Measurements from ENCODE around the gene CYREN. TPM values are rescaled to one million over a fixed set of nuclear protein-coding genes. Genes with fewer than 3 reads are reported as not detected.

The CYREN gene
- total and polyA plus RNA-seq, 2 of the 13 experiments (the other 11 are each of a cell fraction or from before 2014, with no cell fraction given): 20.7 to 60.7 TPM

DNA sequence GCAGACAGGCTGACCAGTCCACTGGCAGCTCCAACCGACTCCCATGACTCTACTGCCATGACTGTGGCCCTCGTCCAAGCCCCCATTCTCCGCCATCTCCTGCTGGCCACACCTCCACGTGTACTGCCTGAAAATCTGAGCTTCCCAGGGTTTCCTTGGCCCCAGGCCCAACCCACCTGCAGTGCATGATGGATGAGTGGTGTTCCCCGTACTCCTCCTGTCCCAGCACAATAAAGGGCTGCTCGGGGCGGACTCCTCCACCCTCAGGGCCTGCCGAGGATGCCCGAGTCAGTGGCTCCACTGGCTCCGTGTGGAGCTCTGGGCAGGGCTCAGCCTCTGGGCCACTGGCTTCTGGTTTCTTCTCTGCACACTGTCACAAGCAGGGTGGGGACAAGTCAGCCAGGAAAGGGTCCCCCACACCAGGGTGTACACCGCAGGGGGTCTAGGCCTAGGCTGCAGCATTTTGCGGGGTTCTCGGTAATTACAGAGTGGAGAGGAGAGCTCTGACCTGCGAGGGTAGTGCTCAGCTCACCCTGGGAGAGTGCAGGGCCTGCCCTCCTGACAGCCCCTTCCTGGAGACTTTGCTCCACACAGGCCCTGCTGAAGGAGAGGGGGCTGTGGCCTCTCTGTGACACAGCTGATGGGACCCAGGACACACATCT lies 25.6 kb upstream of the CYREN start (continued):
- TF ChIP-seq, protein P1, sequence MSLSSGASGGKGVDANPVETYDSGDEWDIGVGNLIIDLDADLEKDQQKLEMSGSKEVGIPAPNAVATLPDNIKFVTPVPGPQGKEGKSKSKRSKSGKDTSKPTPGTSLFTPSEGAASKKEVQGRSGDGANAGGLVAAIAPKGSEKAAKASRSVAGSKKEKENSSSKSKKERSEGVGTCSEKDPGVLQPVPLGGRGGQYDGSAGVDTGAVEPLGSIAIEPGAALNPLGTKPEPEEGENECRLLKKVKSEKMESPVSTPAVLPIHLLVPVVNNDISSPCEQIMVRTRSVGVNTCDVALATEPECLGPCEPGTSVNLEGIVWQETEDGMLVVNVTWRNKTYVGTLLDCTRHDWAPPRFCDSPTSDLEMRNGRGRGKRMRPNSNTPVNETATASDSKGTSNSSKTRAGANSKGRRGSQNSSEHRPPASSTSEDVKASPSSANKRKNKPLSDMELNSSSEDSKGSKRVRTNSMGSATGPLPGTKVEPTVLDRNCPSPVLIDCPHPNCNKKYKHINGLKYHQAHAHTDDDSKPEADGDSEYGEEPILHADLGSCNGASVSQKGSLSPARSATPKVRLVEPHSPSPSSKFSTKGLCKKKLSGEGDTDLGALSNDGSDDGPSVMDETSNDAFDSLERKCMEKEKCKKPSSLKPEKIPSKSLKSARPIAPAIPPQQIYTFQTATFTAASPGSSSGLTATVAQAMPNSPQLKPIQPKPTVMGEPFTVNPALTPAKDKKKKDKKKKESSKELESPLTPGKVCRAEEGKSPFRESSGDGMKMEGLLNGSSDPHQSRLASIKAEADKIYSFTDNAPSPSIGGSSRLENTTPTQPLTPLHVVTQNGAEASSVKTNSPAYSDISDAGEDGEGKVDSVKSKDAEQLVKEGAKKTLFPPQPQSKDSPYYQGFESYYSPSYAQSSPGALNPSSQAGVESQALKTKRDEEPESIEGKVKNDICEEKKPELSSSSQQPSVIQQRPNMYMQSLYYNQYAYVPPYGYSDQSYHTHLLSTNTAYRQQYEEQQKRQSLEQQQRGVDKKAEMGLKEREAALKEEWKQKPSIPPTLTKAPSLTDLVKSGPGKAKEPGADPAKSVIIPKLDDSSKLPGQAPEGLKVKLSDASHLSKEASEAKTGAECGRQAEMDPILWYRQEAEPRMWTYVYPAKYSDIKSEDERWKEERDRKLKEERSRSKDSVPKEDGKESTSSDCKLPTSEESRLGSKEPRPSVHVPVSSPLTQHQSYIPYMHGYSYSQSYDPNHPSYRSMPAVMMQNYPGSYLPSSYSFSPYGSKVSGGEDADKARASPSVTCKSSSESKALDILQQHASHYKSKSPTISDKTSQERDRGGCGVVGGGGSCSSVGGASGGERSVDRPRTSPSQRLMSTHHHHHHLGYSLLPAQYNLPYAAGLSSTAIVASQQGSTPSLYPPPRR (CRISPR knock-in tag; IDR thresholded peaks at IDR 0.05; ENCODE audit: borderline replicate concordance): no peak
- TF ChIP-seq, protein P2, sequence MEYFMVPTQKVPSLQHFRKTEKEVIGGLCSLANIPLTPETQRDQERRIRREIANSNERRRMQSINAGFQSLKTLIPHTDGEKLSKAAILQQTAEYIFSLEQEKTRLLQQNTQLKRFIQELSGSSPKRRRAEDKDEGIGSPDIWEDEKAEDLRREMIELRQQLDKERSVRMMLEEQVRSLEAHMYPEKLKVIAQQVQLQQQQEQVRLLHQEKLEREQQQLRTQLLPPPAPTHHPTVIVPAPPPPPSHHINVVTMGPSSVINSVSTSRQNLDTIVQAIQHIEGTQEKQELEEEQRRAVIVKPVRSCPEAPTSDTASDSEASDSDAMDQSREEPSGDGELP (IDR thresholded peaks at IDR 0.05; ENCODE audit: borderline replicate concordance, low read depth): no peak
- no peak for TF ChIP-seq ZNF672 (CRISPR knock-in tag; IDR thresholded peaks at IDR 0.05)

DNA sequence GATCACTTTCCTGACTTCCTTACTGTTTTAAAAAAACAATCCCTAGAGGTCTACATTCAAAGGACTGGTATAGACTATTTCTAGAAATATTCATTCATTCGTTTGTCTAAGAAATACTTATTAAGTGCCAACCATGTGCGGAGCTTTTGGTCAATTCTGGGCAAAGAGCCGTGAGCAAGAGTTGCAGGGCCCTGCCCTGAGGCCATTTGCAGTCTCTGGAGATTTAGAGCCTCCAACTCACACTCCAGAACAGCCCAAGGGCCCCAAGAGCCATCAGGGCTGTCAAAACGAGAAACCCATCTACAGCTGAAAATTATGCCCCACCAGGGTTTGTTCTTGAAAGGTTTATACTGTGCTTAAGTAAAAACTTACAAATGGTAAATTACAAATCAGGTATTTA lies 24.6 kb upstream of the CYREN start:
- CTCF ChIA-PET (ENCODE audit: low intra/inter-chr PET ratio, low total read pairs): no interaction called here
- no peak for TF ChIP-seq ZFP36L1 (CRISPR knock-in tag; IDR thresholded peaks at IDR 0.05)
- TF ChIP-seq SRY (CRISPR knock-in tag; IDR thresholded peaks at IDR 0.05): no peak
- no peak for TF ChIP-seq XRCC5 (optimal IDR thresholded peaks at IDR 0.05; ENCODE audit: low read length)
- TF ChIP-seq, protein P3, sequence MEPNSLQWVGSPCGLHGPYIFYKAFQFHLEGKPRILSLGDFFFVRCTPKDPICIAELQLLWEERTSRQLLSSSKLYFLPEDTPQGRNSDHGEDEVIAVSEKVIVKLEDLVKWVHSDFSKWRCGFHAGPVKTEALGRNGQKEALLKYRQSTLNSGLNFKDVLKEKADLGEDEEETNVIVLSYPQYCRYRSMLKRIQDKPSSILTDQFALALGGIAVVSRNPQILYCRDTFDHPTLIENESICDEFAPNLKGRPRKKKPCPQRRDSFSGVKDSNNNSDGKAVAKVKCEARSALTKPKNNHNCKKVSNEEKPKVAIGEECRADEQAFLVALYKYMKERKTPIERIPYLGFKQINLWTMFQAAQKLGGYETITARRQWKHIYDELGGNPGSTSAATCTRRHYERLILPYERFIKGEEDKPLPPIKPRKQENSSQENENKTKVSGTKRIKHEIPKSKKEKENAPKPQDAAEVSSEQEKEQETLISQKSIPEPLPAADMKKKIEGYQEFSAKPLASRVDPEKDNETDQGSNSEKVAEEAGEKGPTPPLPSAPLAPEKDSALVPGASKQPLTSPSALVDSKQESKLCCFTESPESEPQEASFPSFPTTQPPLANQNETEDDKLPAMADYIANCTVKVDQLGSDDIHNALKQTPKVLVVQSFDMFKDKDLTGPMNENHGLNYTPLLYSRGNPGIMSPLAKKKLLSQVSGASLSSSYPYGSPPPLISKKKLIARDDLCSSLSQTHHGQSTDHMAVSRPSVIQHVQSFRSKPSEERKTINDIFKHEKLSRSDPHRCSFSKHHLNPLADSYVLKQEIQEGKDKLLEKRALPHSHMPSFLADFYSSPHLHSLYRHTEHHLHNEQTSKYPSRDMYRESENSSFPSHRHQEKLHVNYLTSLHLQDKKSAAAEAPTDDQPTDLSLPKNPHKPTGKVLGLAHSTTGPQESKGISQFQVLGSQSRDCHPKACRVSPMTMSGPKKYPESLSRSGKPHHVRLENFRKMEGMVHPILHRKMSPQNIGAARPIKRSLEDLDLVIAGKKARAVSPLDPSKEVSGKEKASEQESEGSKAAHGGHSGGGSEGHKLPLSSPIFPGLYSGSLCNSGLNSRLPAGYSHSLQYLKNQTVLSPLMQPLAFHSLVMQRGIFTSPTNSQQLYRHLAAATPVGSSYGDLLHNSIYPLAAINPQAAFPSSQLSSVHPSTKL (CRISPR knock-in tag; IDR thresholded peaks at IDR 0.05): no peak
- TF ChIP-seq SRSF1 (optimal IDR thresholded peaks at IDR 0.05; ENCODE audit: low read depth, low read length): no peak
- no peak for TF ChIP-seq HES4 (CRISPR knock-in tag; IDR thresholded peaks at IDR 0.05; ENCODE audit: borderline replicate concordance)
- TF ChIP-seq ZBTB1 (CRISPR knock-in tag; IDR thresholded peaks at IDR 0.05; ENCODE audit: borderline replicate concordance): no peak
- no peak for TF ChIP-seq ISX (CRISPR knock-in tag; conservative IDR thresholded peaks at IDR 0.05)
- TF ChIP-seq, protein P4, sequence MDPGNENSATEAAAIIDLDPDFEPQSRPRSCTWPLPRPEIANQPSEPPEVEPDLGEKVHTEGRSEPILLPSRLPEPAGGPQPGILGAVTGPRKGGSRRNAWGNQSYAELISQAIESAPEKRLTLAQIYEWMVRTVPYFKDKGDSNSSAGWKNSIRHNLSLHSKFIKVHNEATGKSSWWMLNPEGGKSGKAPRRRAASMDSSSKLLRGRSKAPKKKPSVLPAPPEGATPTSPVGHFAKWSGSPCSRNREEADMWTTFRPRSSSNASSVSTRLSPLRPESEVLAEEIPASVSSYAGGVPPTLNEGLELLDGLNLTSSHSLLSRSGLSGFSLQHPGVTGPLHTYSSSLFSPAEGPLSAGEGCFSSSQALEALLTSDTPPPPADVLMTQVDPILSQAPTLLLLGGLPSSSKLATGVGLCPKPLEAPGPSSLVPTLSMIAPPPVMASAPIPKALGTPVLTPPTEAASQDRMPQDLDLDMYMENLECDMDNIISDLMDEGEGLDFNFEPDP (CRISPR knock-in tag; conservative IDR thresholded peaks at IDR 0.05): no peak

More for the DNA sequence above, 24.6 kb upstream of the CYREN start:
- no peak overlapping the region for H3K4me3 ChIP-seq (replicated peaks in 1 of 3; ENCODE audit: insufficient read depth in 1 of 3, low read depth in 2 of 3, low read length in 3 of 3)
- no peak overlapping the region for H3K9ac ChIP-seq (ENCODE audit: insufficient read depth, low read depth, low read length)
- intact Hi-C loops (cut with micrococcal nuclease; ENCODE audit: unreplicated experiment): no loop called here
- H3K4me2 ChIP-seq (ENCODE audit: low read depth, low read length): no peak overlapping the region
- in situ Hi-C loops (cut with HindIII; ENCODE audit: extremely low pct_ligation_motif_present, low pct_unique_long_range_greater_than_20kb): no loop called here
- H3K27ac ChIP-seq (ENCODE audit: extremely low read length, insufficient read depth, low read length): no peak overlapping the region
- DNase-seq (ENCODE audit: low spot score) (no peak), FAIRE-seq (no peak), ATAC-seq (no peak)
- no peaks in the 10 kb centered on the region for H3K27me3 ChIP-seq (ENCODE audit: control insufficient read depth in 1 of 2, insufficient read depth in 2 of 2, low read length in 2 of 2)
- peaks cover 12% of the 10 kb centered on the region for H3K4me1 ChIP-seq (ENCODE audit: insufficient read depth, low read length)
- H3K79me2 ChIP-seq (ENCODE audit: insufficient read depth, low read length): no peaks in the 10 kb centered on the region
- no peaks in the 10 kb centered on the region for H3K9me3 ChIP-seq (ENCODE audit: low read length)
- no peak overlapping the region for H2AFZ ChIP-seq (ENCODE audit: low read length)
- H3K36me3 ChIP-seq (replicated peaks in 1 of 2; ENCODE audit: control insufficient read depth in 1 of 2, insufficient read depth in 2 of 2, low read length in 2 of 2): peaks cover 27 to 62% of the 10 kb centered on the region in 2 experiments
- no TSS peak for BruUV-seq (replicated peaks)
- POLR2A ChIA-PET: no interaction called here
- WGBS (ENCODE audit: low lambda C conversion rate): 88% methylated on average over 4 of the region's 4 CpGs
- H4K20me1 ChIP-seq (ENCODE audit: insufficient read depth, low read length): no peaks in the 10 kb centered on the region
